HG02870 (cell line): ENCODE measurements around the gene CNTNAP1.

Source experiments
- ATAC-seq: cut with Tn5 transposase; IDR thresholded peaks from one replicate; pipeline ENCODE4 v1.9.1; 2021; ENCODE audit warnings: mild to moderate bottlenecking, moderate library complexity; ENCODE audit not compliant: unreplicated experiment

The CNTNAP1 gene

GRCh38 chr17:42683407-42684034 is 1.2 kb downstream of the CNTNAP1 start:
- ATAC-seq: no peak

DNA sequence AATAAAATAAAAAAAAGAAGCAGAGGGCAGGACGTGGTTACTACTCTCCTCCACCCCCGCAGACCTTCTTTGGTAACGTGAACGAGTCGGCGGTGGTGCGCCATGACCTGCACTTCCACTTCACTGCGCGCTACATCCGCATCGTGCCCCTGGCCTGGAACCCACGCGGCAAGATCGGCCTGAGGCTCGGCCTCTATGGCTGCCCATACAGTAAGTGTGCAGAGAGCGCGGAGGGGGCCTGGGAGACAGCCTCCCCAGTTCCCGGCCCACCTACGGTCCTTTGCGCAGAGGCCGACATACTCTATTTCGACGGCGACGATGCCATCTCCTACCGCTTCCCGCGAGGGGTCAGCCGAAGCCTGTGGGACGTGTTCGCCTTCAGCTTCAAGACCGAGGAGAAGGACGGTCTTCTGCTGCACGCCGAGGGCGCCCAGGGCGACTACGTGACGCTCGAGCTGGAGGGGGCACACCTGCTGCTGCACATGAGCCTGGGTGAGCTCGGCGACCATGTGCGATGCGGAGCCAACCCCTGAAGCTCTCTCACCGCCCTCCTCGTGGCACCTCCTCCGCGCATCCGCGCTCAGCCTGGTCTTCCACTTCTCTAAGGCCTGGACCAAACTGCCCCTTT is 2.7 kb downstream of the CNTNAP1 start:
- ATAC-seq: no peak

GRCh38 chr17:42685831-42686230 is 3.5 kb downstream of the CNTNAP1 start:
- ATAC-seq: no peak

GRCh38 chr17:42686520-42687128 is 4.3 kb downstream of the CNTNAP1 start:
- no peak for ATAC-seq

GRCh38 chr17:42687707-42688320 is 5.5 kb downstream of the CNTNAP1 start:
- no peak for ATAC-seq

- no peak for ATAC-seq
Observed at GRCh38 chr17:42690596-42690995, 8.3 kb downstream of the CNTNAP1 start.

DNA sequence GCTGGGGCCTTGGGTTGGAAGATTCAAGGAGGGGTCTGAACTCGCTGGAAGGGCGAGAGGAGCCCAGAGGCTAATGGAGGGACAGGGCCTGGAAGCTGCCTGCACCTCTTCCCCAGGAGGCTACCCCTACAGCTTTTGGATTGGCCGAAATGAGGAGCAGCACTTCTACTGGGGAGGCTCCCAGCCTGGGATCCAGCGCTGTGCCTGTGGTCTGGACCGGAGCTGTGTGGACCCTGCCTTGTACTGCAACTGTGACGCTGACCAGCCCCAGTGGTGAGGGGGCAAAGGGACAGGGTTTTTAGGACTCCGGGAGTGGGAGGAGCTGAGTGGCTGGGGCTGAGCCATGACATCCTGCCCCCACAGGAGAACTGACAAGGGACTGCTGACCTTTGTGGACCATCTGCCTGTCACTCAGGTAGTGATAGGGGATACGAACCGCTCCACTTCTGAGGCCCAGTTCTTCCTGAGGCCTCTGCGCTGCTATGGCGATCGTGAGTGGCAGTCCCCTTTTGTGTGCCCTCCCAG is 8.8 kb downstream of the CNTNAP1 start:
- no peak for ATAC-seq

DNA sequence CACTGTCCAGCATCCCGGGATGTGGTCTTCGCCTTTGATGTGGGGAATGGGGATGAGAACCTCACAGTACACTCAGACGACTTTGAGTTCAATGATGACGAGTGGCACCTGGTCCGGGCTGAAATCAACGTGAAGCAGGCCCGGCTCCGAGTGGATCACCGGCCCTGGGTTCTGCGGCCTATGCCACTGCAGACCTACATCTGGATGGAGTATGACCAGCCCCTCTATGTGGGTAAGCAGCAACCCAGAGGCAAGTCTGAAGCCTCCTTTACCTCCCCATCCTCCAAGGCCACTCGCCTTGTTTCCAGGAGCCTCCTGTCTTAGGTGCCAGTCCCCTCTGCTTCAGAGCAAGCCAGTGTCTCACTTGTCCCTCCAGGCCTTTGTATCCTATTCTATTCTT is 10.2 kb downstream of the CNTNAP1 start:
- no peak for ATAC-seq

DNA sequence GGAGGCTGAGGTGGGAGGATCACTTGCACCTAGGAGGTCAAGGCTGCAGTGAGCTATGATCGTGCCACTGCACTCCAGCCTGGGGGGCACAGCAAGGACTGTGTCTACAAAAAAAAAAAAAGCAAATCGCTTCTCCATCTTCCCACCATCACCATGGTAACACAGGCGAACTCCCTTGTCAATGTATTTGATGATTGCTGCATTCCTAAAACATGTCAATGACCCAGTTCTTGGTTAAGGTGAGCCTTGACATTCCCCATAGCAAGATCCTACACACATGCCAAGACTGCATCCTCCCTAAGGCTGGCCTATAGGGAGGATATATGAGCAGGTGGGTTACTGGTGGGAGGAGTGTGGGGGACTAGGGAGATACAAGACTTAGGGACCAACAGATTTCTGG is 12.2 kb downstream of the CNTNAP1 start:
- no peak for ATAC-seq

- ATAC-seq: no peak
Observed at GRCh38 chr17:42695500-42695899, 13.2 kb downstream of the CNTNAP1 start.

- ATAC-seq: no peak
Observed at GRCh38 chr17:42697108-42697811, 14.9 kb downstream of the CNTNAP1 start.

- ATAC-seq: no peak
Observed at GRCh38 chr17:42698736-42699414, 16.5 kb downstream of the CNTNAP1 start.

DNA sequence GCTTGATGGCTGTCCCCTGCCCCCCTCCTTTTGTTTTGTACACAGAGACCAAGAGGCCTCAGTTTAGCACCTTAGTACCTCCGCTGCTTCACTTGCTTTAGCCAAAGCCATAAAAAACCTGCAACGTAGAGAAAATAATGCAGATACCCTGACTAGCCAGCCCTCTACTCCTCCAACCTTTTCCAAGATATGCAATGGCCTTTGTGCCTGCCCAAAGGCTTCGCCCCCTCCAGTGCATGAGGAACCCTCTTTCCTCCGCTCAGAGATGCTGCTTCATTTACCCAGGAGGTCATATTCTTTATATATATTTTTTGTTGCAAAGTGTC is 17.0 kb downstream of the CNTNAP1 start:
- ATAC-seq: no peak

DNA sequence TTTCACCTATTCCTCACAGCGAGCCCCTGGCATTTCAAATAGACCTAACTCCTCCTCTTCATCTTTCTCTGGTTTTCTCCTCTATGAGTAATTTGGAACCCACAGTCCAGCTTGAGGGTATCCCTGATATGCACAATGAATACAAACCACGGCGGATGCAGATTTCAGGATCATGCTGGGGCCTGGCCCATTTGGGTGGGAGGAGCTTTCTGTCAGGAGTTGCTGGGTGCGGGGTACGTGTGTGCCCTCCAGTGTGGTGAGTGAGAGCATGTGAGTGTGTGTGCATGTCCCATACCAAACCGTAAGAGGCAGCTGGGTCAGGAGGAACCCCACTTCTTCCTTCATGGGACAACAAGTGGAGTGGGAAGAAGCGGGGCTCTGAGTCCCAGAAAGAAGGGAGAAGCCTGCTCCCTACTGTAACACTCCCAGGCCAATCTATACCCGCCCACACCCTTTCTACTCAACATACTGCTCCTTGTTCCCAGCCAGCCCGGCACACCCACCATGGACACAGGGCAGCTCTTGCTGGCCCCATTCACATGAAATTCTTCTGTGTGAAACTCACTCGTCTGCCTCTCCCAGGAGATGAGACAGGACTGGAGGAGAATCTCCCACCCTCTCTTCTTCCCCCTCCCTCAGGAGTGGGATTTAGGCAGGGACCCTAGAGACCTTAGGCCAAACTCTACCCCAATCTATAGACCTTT is 18.4 kb downstream of the CNTNAP1 start:
- no peak for ATAC-seq

DNA sequence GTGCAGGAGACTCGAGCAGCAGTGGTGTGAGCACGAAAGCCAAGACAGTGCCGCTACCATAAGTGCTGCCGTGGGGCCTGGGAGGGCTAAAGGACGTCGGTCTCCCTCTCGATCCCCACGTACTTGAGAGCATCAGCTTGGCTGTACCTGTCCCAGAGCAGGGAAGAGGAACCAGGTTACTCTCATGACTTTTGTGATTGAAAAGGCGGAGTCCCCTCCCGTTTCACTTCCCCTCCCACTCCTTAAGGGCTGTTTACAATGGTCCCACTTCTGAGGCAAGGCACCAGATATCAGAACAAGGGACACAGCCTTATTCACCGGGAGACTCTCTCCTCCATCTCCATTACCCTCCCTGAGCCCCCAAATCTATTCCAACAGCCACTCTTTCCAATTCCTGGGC is 20.1 kb downstream of the CNTNAP1 start:
- no peak for ATAC-seq

DNA sequence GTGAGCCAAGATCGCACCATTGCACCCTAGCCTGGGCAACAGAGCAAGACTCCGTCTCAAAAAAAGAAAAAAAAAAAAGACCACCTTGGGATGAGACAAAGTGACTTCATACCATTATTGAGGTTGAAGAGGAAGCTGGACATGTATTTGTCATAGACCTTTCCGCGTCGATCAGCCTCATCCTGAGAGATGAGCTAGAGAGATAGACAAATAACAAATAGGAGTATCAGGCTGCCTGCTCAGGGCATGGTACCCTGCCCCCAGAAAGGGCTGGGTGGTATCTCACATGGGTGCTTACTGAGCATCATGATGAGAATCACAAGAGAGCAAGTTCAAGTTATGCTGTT is 22.1 kb downstream of the CNTNAP1 start:
- ATAC-seq: peak; percentile 16

DNA sequence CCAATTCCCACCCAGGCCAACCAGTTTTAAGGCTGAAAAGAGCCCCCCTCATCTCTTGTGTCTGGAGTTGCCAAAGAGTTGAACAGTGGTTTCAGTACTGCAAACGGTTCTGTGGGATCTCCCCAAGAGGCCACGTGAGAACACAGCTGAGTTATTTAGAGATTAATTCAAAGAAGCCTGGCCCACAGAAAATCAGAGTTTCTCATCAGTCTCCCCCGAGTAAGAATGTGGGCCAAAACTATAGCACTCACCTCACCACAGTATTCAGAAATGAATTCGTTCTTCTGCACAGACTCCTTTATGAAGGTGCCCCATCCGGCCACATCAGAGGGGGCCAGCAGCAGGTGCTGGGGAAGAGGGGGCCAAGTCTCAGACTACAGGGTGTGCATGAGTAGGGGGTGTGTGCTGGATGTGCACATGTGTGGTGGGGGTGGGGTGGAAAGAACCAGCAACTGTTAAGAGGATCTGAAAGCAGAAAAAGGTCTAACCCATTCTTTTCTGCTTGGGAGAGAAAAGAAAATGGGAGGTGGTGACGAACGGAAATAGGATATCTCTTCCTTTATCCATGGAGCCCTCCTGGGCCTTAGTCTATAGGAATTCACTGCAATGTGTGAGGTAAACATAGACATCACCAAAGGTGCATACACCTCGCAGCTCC is 22.6 kb downstream of the CNTNAP1 start:
- peak; percentile 76 for ATAC-seq

DNA sequence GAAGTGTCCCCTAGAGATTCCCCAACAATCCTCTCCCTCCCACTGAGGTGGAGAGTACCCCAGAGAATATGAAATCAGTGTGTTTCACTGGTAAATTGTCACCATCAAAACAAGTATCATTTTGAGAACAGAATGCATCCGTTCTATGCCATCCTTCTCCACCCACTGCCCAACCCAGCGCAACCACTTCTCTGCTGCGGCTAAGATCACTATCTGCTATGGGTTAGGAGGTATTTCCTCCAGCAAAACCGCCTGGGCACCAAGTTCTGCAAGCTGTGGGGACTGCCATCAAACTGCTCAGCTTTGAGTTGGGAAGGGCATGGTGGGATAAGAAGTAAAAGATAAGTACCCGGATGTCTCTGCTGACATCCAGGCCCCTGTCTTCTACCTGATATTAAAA is 24.4 kb downstream of the CNTNAP1 start:
- ATAC-seq: no peak

GRCh38 chr17:42708588-42708987 is 26.3 kb downstream of the CNTNAP1 start:
- ATAC-seq: no peak

DNA sequence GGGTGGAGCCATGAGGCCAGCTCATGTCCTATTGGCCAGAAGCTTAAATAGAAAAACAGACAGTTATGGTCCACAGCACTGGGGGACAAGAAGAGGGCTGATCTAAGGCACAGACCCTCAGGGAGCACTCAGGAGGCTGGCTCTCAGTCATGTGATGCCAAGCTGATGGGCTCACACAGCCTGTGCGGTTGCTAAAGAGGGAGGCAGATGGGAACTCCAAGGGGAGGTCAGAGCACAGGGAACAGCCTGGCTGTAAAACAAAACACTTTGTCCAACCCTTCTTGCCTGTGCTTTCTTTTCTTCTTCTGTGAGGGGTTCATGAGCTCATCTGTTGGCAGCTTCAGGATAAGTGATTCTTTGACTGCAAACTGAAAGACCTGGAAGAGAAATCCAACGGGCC is 27.2 kb downstream of the CNTNAP1 start:
- no peak for ATAC-seq
